ENCODE measurements around the gene PPP1R16B. TPM values are rescaled to one million over a fixed set of nuclear protein-coding genes. Genes with fewer than 3 reads are reported as not detected.

The PPP1R16B gene
- total and polyA plus RNA-seq, 10 of the 15 experiments (the other 5 are each of a cell fraction or from before 2014, with no cell fraction given) = 13.4 to 90.2 (median 66.7) TPM

DNA sequence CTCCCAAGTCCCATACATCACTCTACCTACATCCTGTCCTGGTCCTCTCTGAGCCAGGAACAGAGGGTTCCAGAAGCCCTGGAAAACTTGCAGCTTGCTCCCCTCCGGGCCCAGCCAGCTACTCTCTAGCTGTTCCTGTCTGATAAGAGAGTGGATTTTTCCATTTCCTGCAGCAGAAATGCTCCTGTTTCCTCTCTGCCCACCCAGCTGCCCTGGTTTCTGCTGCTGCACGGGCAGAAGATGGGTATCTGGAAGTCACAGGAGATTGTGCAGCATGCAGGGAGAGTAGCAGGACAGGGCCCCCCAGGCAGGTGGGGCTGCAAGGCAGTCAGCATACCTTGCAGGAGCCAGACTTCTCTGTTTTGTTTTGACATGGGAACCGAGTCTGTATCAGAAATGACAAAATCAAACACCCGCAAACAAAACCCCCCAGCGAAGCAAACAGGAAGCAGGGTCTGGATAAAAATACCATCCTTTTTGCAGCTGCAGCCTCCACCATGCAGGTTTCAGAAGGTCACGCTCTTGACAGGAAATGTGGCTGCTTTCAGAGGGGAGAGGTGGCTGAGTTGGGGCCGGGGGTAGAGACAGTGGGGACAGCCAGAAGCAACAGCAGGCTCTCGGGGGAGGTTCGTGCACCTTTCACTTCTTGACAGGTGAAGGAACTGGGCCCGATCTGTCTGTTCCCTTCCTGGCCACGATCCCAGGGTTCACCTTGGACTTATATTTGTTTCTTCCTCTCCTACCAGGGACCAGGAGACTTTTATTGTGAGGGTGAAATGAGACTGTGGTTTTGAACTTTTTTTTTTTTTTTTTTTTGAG, 69.9 kb downstream of the PPP1R16B start (continued):
- TF ChIP-seq BCL3 (IDR thresholded peaks at IDR 0.05; ENCODE audit: borderline replicate concordance, insufficient read depth, low read depth, low read length, poor library complexity, severe bottlenecking) (peak; percentile 87), IKZF1 (conservative IDR thresholded peaks at IDR 0.05) (peak; percentile 96), SRF (IDR thresholded peaks at IDR 0.05; ENCODE audit: low read depth in 2 of 2, low read length in 2 of 2) (peak in 1 of 2 experiments; percentile 58; a peak in 2 of 4 replicates), SREBF1 (IDR thresholded peaks at IDR 0.05; ENCODE audit: low read length) (no peak), KDM1A (IDR thresholded peaks at IDR 0.05; ENCODE audit: borderline replicate concordance) (no peak), ZNF592 (IDR thresholded peaks at IDR 0.05) (no peak), NBN (IDR thresholded peaks at IDR 0.05) (peak; percentile 92), NKRF (conservative IDR thresholded peaks at IDR 0.05) (no peak; the same call in 1 of the 2 replicates), MTA2 (IDR thresholded peaks at IDR 0.05; ENCODE audit: low read depth) (peak; percentile 91), CBX5 (IDR thresholded peaks at IDR 0.05; ENCODE audit: low read depth) (no peak), LARP7 (IDR thresholded peaks at IDR 0.05) (no peak; the same call in 1 of the 2 replicates), CBFB (IDR thresholded peaks at IDR 0.05; ENCODE audit: low read depth) (peak; percentile 80), TAF1 (IDR thresholded peaks at IDR 0.05; ENCODE audit: borderline replicate concordance, low read depth, low read length) (peak; percentile 58)
- TF ChIP-seq, protein P1, sequence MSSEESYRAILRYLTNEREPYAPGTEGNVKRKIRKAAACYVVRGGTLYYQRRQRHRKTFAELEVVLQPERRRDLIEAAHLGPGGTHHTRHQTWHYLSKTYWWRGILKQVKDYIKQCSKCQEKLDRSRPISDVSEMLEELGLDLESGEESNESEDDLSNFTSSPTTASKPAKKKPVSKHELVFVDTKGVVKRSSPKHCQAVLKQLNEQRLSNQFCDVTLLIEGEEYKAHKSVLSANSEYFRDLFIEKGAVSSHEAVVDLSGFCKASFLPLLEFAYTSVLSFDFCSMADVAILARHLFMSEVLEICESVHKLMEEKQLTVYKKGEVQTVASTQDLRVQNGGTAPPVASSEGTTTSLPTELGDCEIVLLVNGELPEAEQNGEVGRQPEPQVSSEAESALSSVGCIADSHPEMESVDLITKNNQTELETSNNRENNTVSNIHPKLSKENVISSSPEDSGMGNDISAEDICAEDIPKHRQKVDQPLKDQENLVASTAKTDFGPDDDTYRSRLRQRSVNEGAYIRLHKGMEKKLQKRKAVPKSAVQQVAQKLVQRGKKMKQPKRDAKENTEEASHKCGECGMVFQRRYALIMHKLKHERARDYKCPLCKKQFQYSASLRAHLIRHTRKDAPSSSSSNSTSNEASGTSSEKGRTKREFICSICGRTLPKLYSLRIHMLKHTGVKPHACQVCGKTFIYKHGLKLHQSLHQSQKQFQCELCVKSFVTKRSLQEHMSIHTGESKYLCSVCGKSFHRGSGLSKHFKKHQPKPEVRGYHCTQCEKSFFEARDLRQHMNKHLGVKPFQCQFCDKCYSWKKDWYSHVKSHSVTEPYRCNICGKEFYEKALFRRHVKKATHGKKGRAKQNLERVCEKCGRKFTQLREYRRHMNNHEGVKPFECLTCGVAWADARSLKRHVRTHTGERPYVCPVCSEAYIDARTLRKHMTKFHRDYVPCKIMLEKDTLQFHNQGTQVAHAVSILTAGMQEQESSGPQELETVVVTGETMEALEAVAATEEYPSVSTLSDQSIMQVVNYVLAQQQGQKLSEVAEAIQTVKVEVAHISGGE (CRISPR knock-in tag; IDR thresholded peaks at IDR 0.05) = no peak
- TF ChIP-seq, protein P2, sequence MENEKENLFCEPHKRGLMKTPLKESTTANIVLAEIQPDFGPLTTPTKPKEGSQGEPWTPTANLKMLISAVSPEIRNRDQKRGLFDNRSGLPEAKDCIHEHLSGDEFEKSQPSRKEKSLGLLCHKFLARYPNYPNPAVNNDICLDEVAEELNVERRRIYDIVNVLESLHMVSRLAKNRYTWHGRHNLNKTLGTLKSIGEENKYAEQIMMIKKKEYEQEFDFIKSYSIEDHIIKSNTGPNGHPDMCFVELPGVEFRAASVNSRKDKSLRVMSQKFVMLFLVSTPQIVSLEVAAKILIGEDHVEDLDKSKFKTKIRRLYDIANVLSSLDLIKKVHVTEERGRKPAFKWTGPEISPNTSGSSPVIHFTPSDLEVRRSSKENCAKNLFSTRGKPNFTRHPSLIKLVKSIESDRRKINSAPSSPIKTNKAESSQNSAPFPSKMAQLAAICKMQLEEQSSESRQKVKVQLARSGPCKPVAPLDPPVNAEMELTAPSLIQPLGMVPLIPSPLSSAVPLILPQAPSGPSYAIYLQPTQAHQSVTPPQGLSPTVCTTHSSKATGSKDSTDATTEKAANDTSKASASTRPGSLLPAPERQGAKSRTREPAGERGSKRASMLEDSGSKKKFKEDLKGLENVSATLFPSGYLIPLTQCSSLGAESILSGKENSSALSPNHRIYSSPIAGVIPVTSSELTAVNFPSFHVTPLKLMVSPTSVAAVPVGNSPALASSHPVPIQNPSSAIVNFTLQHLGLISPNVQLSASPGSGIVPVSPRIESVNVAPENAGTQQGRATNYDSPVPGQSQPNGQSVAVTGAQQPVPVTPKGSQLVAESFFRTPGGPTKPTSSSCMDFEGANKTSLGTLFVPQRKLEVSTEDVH (IDR thresholded peaks at IDR 0.05; ENCODE audit: low read depth, partially characterized antibody) = peak; percentile 58

Measured in GM12878 (cell line).